ENCODE measurements around the gene NTSR1. TPM values are rescaled to one million over a fixed set of nuclear protein-coding genes. Genes with fewer than 3 reads are reported as not detected.

The NTSR1 gene
- total RNA-seq, 1 donor from 2014 or later: 0.24 TPM

GRCh38 chr20:62792182-62792939 is 83.7 kb downstream of the NTSR1 start:
- Mint-ChIP-seq H3K36me3 (no peaks in the 10 kb centered on the region), H3K4me3 (no peak overlapping the region), H3K4me1 (ENCODE audit: unreplicated experiment) (peaks cover 19% of the 10 kb centered on the region), H3K27ac (peak overlapping the region; percentile 73), H3K9me3 (no peaks in the 10 kb centered on the region), H3K27me3 (peaks cover 8% of the 10 kb centered on the region)
- no peak for TF ChIP-seq CTCF (conservative IDR thresholded peaks at IDR 0.05)
- no peak for DNase-seq (ENCODE audit: extremely low spot score, unreplicated experiment)

GRCh38 chr20:62792940-62793756 is 84.5 kb downstream of the NTSR1 start:
- no peak for DNase-seq (ENCODE audit: extremely low spot score, unreplicated experiment)
- H3K27ac Mint-ChIP-seq: no peak overlapping the region

GRCh38 chr20:62793757-62794006 is 85.0 kb downstream of the NTSR1 start:
- peak overlapping the region; percentile 52 for H3K4me3 Mint-ChIP-seq
- H3K27me3 Mint-ChIP-seq: peaks cover 5% of the 10 kb centered on the region
- H3K36me3 Mint-ChIP-seq: peaks cover 5% of the 10 kb centered on the region
- no peak for TF ChIP-seq CTCF (conservative IDR thresholded peaks at IDR 0.05)
- no peak overlapping the region for H3K27ac Mint-ChIP-seq
- DNase-seq (ENCODE audit: extremely low spot score, unreplicated experiment): no peak
- H3K4me1 Mint-ChIP-seq (ENCODE audit: unreplicated experiment): peaks cover 22% of the 10 kb centered on the region
- H3K9me3 Mint-ChIP-seq: no peaks in the 10 kb centered on the region

More at GRCh38 chr20:62792940-62793756, 84.5 kb downstream of the NTSR1 start:
- Mint-ChIP-seq H3K9me3 (no peaks in the 10 kb centered on the region), H3K4me3 (peak overlapping the region; percentile 52), H3K4me1 (ENCODE audit: unreplicated experiment) (peaks cover 18% of the 10 kb centered on the region), H3K36me3 (no peaks in the 10 kb centered on the region), H3K27me3 (peaks cover 5% of the 10 kb centered on the region)
- no peak for TF ChIP-seq CTCF (conservative IDR thresholded peaks at IDR 0.05)

DNA sequence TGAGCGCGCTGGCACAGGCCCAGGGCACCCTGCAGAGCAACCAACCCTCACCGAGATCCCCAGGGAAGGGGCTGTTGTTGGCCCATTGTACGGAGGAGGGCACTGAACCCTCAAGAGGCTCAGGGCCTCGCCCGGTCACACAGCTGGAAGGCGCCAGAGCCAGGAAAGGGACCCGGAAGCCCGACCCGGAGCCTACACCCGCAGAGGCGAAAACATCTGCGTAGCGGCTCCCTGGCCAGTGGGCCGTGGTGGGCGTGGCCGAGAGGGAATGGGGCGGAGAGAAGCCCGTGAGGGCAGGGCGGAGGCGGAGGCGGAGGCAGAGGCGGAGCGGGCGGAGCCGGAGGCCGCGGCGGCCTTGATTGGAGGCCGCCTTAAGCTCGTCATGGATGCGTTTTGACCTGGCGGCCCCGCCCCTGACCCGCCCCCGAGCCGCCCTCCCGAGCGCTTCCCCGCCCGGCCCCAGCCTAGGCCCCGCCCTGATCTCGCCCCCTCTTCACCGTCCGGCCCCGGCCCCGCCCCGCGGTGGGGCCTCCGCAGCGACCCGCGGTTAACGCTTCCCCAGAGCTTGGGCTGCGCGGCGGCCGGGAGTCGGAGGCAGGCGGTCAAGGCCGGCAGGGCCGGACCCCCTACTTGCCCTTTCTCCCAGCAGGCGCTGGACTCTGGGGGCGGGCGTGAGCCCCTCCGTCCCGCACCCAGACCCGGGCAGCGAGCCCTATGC is 85.5 kb downstream of the NTSR1 start:
- Mint-ChIP-seq H3K9me3 (no peaks in the 10 kb centered on the region), H3K27me3 (peaks cover 5% of the 10 kb centered on the region), H3K4me1 (ENCODE audit: unreplicated experiment) (peaks cover 22% of the 10 kb centered on the region), H3K27ac (peak overlapping the region; percentile 63), H3K4me3 (peak overlapping the region; percentile 89), H3K36me3 (peaks cover 7% of the 10 kb centered on the region)
- no peak for TF ChIP-seq CTCF (conservative IDR thresholded peaks at IDR 0.05)
- DNase-seq (ENCODE audit: extremely low spot score, unreplicated experiment): peak; percentile 96

DNA sequence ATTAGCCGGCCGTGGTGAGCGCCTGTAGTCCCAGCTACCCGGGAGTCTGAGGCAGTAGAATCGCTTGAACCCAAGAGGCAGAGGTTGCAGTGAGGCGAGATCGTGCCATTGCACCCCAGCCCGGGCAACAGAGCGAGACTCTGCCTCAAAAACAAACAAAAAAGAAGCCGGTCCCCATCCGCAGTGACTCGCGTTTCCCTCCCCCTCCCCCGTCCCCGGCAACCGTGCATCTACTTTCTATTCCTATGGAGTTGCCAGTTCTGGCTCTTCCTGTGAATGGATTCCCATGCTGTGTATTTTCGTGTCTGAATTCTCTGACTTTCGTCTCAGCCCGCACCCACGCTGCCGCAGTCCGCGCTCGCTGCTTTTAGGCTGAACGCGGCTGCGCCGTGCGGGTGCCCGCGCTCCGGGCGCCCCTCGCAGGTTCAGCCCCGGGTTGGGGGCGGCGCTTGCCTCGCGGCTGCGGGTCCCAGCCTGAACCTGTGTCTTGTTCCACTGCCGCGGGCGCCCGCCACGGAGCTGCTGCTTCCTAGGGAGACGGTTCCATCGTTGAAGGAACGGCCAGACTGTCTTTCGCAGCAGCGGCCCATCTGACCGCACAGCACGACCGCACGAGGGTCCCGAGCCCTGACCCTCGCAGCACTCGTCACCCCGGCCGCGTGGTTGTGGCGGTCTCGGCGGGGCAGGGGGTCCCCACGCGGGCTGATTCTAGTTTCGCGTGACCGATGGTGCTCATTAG is 86.6 kb downstream of the NTSR1 start:
- no peak for DNase-seq (ENCODE audit: extremely low spot score, unreplicated experiment)
- peak overlapping the region; percentile 89 for H3K4me3 Mint-ChIP-seq
- TF ChIP-seq CTCF (conservative IDR thresholded peaks at IDR 0.05): no peak
- H3K36me3 Mint-ChIP-seq: peaks cover 14% of the 10 kb centered on the region
- peak overlapping the region; percentile 63 for H3K27ac Mint-ChIP-seq
- peaks cover 22% of the 10 kb centered on the region for H3K4me1 Mint-ChIP-seq (ENCODE audit: unreplicated experiment)
- H3K9me3 Mint-ChIP-seq: no peaks in the 10 kb centered on the region
- H3K27me3 Mint-ChIP-seq: peaks cover 5% of the 10 kb centered on the region

Data from type B pancreatic cell (in vitro differentiated cells).